Fibroblast of the aortic adventitia (primary cell): ENCODE measurements around the gene MME. TPM values are rescaled to one million over a fixed set of nuclear protein-coding genes. Genes with fewer than 3 reads are reported as not detected.
"Not testable (repeated sequence)": the region's sequence is repeated elsewhere in the genome, so short reads cannot be mapped to it uniquely, and the experiment has no call there.

ENCODE experiments used
- DNase-seq: peaks from one replicate; pipeline ENCODE4 v3.0.0-alpha.2; 2010; ENCODE audit warnings: low read depth
- H3K4me3 ChIP-seq: 2 replicates; pipeline ENCODE4 v1.5.1; 2011; ENCODE audit warnings: low read depth, mild to moderate bottlenecking, control low read depth, low read length, moderate library complexity
- CTCF ChIP-seq: IDR thresholded peaks from 2 replicates; pipeline ENCODE4 v1.5.1; 2011; ENCODE audit warnings: mild to moderate bottlenecking, low read length, control low read depth, inconsistent platforms; ENCODE audit not compliant: insufficient read depth
- total RNA-seq: library from RNA; depleted of rRNA; stranded (reverse); fragments of >200 nt; gene quantifications from 2 replicates; pipeline ENCODE4 v1.2.3, GENCODE V29; 2012; ENCODE audit warnings: low replicate concordance

MME gene
- total RNA-seq, 1 donor, result 101 TPM

DNA sequence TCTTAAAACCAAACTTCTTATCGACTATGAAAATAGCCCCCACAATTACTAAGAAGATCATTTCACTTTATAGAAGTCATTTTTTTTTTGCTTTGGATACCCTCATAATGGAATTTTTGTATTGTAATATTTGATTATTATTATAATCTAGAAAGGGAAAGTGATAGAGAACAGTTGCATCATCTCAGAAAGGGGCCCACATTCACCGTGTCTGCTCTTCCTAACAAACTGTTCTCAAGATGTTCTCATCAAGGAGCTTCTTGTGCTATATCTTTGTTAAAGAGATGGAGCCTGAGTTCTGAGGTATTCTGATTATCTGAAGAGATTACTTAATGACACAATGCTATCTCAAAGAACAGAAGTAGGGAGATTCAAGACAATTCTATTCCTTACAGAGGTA lies 49.3 kb downstream of the MME start:
- H3K4me3 ChIP-seq, result no peak overlapping the region
- DNase-seq, result no peak
- TF ChIP-seq CTCF, result no peak

- DNase-seq, result peak; percentile 19
- TF ChIP-seq CTCF, result no peak
- no peak overlapping the region for H3K4me3 ChIP-seq
These were observed 49.9 kb downstream of the MME start for GRCh38 chr3:155130001-155130400.

GRCh38 chr3:155131104-155131503 lies 51.0 kb downstream of the MME start:
- no peak for TF ChIP-seq CTCF
- peak; percentile 69 for DNase-seq
- no peak overlapping the region for H3K4me3 ChIP-seq

GRCh38 chr3:155134311-155134710 lies 54.2 kb downstream of the MME start:
- DNase-seq, H3K4me3 ChIP-seq: not testable (repeated sequence)

- DNase-seq, result no peak
- TF ChIP-seq CTCF, result no peak
- H3K4me3 ChIP-seq, result no peak overlapping the region
These were observed 54.9 kb downstream of the MME start for GRCh38 chr3:155135003-155135402.

DNA sequence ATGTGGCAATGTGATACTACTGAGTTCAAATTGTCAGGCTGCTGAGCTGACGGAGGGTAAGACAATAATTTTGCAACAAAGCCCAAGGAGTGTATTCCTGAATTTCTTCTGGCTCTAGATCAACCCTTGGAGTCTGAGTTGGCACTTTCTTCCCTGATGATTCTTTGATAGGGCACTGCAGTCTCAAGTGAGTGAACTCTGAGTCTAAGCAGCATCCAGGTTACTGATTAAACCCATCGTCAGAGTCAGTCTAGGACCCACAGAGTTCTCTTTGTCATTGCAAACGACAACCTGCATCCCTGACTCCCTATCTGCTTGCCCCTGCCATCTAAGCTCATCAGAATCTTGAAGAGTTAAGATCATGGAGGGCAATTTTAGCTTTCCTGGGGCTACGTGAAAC lies 58.6 kb downstream of the MME start:
- no peak for DNase-seq
- no peak for TF ChIP-seq CTCF
- no peak overlapping the region for H3K4me3 ChIP-seq

GRCh38 chr3:155147588-155147987 lies 67.5 kb downstream of the MME start:
- H3K4me3 ChIP-seq, result no peak overlapping the region
- no peak for TF ChIP-seq CTCF
- DNase-seq, result no peak
